NCI-H146 treated with DMSO at 0.1 percent for 48 hours (cell line): Measurements from ENCODE around the gene MMEL1.

Experiments used
- DNase-seq: peaks from one replicate; lab custom pipeline; 2025; ENCODE audit not compliant: unreplicated experiment; lab: John Stamatoyannopoulos, UW

Gene MMEL1

DNA sequence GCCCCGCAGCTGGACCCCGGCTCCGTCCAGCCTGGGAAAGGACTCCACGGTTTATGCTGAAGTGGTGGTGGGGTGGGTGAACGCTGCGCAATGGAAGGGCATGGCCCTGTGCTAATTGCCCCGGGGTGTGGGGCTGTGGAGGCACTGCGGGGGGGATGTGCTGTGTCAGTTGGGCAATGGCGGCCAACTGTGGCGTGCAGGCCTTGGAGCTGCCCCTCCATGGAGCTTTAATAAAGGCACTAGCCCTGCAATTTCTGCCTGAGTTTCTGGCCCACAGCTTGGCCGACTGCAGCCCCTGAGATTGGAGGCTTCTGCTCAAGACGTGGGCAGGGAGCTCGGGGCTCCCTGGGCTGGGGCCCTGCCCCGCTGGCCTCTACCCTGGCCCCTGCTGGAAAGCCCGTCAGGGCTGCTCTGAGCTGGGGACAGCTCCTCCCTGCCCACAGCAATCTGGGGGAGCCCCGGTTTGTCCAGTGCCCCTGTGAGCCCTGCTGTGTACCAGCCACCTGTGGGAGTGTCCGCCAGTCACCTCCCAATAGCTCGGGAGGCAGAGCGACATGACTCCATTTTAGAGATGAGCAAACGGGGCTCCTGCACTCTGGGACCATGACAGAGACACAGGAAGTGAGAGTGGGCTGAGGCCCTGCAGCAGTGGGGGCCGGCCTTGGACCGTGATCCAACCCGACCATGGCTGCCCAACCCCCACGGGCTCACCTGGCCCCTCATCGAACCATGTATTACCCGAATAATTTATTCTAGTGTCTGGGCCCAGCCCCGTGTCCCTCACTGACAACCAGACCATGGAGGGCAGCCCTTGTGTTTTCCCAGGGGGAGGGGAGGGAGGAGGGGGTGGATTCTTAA, 85.4 kb downstream of the MMEL1 start:
- DNase-seq: no peak

DNA sequence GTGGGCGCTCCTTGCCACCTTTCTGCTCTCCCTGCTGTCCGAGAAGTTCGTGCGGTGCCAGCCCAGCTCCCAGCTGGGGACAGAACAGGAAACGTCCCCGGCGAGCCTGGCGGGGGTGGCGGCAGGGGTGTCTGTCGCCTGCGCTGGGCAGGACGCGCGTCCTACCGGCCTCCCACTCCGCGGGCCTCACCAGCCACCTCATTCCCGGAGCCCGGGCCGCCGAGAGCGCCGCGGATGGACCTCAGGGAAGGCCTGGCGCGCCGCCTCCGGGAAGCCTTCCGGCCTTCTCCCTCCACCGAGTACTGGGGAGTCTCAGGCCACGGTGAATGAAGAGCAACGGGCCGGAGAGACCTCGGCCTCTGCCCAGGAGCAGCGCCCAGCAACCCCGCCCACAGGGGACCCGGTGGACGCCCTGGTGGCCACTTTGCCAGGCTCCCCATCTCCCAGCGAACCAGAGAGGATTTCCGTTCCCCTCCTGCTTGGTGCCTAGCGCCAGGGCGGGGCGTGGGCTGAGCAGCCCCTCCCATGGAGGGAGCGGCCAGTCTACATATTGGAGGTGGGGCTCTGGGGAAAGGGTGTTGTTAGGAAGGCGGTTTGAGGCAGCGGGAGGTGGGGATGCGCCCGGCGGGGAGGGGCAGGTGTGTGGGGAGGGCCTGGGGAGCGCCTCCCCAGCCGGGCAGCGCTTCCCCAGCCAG, 86.2 kb downstream of the MMEL1 start:
- DNase-seq: peak; percentile 79

DNA sequence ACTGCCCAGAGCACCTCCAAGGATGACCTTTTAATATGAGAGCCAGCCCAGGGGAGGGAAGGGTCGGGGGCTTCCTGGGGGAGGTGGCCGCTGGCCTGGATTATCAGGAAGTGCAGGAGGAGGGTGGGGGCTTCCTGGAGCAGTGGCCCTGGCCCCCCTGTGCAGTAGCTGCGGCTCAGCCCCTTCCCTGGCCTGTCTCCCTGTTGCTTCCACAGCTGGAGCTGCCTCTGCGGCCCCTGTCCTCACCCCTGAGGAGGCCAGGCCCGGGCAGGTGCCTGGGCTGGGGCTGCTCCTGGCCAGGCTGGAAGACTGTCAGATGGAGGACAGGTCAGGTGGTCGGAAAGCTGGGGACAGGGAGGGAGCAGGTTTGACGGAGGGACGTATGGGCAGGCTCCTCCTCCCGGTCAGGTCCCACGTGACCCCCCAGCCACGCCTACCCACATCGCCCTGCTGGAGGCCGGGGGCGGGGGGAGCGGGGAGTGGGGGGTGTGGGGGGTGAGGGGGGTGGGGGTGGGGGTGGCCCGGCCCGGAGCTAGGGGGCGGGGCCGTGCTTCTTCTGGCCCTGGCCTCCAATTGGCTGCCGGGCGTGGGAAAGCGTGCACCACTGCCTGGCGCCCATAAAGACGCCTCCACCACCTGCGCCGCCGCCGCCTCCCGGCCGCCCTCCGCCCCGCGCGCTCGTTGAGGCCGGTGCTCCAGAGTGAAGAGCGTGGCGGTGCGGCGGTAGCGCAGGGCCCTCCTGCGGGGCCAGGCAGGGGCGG, 86.9 kb downstream of the MMEL1 start:
- DNase-seq: peak; percentile 70

DNA sequence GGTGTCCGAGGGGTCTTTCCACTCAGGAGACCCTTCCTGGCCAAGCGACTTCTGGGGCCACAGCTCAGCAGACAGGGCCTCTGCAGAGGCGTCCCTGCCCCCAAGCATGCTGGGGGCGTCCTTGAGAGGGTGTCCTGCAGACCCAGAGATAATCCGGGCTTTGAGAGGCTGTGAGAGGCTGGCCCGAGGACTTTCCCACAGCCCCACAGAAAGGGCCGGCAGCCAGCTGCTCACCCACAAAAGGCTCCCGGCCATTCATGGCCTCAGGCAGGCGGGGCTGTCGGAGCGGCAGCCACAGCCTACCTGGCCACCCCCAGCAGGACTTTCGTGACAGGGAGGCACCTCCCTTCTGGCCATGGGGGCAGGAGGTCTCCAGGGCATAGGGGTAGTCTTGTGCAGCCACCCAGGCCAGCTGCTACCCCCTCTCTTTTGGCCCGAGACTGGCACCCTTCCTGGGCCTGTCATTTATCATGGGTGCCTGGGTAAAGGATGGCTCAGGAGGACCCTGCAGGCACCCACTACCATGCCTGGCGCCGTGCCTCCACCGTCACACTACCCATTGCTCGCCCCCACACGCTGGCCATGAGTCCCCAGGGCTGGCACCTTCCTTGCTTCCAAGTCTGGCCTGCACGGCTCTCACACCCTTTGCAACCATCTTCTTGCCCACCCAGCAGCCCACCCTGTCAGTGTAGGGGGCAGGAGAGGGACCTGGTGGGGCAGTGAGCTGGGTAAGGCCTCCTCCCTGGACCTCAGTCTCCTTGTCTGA, 87.8 kb downstream of the MMEL1 start:
- no peak for DNase-seq

DNA sequence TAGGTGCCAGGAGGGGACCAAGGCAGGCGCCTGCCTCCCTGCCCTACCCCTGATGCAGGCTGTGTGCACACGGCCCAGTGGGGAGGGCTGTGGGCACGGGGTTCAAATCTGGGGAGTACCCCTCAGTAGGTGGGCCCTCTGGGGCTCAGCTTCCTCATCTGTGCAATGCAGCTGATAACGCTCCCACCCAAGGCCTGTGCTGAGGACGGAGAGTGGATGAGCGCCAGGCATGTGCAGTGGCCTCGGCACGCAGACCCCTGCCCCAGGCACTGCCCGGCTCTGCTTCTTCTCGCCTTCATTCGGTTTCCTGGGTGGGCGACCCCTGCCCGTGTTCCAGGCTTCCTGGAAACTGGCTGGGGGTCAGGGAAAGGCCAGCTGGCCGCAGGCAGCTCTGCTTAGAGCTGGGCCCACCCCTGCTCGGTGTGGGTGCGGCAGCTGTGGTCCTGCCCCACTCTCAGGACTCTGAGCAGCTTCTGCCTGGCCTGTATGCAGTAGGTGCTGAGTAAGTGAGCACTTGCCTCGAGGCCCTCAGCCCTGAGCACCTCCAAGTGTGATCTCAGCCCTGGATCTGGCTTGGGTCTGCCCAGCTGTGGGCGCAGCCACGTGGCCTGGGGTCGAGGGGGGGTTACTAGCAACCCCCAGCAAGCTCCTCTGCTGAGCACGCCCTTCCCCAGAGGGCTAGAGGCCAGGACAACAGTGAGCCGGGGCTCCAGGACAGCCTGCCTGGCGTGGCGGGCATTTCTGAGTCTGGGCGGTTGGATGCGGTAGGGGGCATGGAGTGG, 88.5 kb downstream of the MMEL1 start:
- DNase-seq: no peak

DNA sequence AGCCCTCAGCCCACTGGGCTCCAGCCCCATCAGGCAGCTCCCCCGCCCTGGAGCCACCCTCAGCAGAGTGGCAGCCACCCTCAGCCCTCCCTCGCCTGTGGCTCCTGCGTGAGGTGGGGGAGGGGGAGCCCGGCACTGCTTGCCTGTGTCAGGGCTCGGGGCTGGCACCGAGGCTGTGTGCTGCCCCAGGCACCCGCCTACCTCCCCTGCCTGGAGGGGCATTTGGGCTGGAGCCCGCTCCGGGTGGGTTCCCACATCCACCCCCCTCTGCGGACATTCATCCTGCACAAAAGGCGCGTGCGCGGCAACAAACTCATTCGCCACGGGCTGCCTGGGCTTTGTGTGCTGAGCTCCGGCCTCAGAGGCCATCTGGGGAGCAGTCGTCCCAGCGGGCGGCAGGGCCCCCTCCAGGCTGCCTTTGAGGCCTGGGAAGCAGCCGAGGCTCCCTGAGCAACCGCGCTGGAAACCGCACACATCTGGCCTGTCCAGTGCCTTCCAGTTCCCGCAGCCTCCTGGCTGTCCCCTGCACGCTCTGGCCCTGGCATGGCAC, 89.2 kb downstream of the MMEL1 start:
- DNase-seq: no peak

DNA sequence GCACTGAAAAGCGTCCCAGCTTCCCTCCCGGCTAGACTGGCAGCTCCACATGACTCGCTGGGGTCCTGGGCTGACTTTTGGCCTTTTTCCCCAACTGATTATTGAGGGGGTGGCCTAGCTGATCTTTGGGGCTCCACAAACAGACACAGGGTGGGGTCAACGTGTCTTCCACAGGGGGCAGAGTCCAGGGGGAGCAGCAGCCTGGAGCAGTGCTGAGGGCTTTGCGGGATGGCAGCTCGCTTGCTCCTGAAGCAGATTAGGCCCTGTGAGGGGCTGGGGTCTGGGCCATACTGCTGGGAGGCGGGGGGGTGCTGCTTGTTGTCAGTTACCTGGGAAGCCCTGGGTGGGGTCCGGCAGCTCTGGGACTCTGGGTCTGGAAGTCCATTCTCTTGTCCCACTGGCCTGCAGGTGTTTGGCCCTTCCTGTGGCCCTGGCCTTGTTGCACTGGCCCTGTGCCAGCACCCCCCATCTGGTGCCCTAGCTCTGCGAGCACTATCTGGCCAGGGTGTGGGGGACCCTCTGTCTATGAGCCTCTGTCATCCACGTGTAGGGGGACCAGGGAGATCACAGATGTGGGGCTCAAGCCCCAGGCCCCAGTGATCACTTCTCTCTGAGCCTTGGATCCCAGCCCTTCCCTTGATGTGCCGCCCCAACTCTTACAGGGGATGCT, 90.4 kb downstream of the MMEL1 start:
- DNase-seq: no peak

DNA sequence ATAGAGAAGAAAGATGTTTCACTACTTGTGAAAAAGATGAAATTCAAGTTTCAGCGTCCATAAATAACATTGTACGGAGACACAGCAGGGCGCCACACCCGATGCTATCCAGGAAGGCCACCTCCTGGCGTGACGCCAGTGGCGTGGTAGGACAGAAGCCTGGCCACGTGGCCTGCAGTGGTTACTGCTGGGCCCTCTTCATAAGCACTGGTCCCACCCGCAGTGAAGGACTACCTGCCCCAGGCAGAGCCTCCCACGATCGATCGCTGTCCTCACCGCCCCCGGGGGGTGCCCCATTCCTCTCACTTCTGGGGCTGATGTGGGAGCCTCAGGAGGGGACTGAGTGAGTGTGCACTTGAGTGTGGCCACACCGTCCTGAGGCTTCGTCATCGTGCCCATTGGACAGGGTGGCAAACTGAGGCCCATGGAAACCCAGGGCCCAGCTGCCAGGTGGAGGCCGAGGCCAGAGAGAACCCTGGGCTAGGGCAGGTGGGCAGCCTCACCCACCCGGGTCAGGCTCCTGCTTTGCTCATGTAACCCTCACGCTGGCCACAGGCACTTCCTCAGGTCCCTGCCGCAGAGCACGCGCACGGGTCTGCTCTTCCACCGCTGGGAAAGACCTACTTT, 91.1 kb downstream of the MMEL1 start:
- peak; percentile 45 for DNase-seq

DNA sequence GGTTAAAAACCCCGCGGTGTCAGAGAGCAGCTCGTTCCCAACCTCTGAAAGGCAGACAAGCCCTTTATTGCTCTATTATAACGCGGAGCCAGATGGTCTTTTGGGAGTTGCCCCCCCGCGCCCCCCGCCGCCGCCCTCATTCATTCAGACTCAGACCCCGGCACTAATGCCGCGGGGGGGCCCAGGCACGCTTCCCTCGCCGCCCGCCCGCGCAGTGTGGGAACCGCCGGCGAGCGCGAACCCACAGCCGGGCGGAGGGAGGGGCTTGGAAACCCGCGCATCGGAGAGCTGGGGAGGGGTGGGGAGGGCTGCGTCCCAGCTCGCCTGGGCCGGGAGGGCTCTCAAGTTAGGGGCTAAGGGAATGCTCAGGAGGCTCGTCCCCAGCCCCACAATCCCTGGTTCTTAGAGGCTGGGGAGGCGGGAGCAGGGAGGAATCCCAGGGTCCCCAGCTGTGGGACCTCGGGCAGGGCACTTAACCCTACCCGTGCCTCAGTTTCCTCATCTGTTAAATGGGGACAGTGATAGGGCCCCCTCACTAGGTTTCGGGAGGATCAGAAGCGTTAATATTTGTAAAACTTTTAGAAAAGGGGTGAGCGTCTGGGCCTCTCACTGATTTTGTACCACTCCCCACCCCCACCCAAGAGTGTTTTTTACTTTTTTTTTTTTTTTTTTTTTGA, 91.9 kb downstream of the MMEL1 start:
- DNase-seq: no peak
